Epithelial cell of esophagus (primary cell): ENCODE results near the gene NAT9.

Experiments
- DNase-seq: peaks from one replicate; pipeline ENCODE4 v3.0.0; 2010; ENCODE audit warnings: low read depth
- H3K4me3 ChIP-seq: 2 replicates; pipeline ENCODE4 v1.5.1; 2011; ENCODE audit warnings: mild to moderate bottlenecking, low read length, control low read depth
- CTCF ChIP-seq: IDR thresholded peaks from 2 replicates; pipeline ENCODE4 v1.5.1; 2011; ENCODE audit warnings: low read depth, mild to moderate bottlenecking, low read length, control low read depth, inconsistent platforms; ENCODE audit not compliant: insufficient read depth; ENCODE audit errors: missing control alignments

The NAT9 gene

GRCh38 chr17:74797824-74798223 lies 21.7 kb upstream of the NAT9 start:
- H3K4me3 ChIP-seq, result no peak overlapping the region
- no peak for DNase-seq
- TF ChIP-seq CTCF, result no peak

- no peak for DNase-seq
- no peak for TF ChIP-seq CTCF
- no peak overlapping the region for H3K4me3 ChIP-seq
Measured at GRCh38 chr17:74796866-74797265, 20.7 kb upstream of the NAT9 start.

GRCh38 chr17:74796211-74796610 lies 20.1 kb upstream of the NAT9 start:
- no peak overlapping the region for H3K4me3 ChIP-seq
- DNase-seq, result no peak
- TF ChIP-seq CTCF, result no peak

GRCh38 chr17:74795327-74796020 lies 19.3 kb upstream of the NAT9 start:
- no peak overlapping the region for H3K4me3 ChIP-seq
- DNase-seq, result no peak
- no peak for TF ChIP-seq CTCF

GRCh38 chr17:74792586-74793105 lies 16.5 kb upstream of the NAT9 start:
- DNase-seq, result no peak
- no peak overlapping the region for H3K4me3 ChIP-seq
- no peak for TF ChIP-seq CTCF

GRCh38 chr17:74790161-74791058 lies 14.3 kb upstream of the NAT9 start:
- DNase-seq, result peak; percentile 64
- H3K4me3 ChIP-seq, result no peak overlapping the region
- TF ChIP-seq CTCF, result peak; percentile 4
